ENCODE measurements around the gene MRPL58.

Gene MRPL58

GRCh38 chr17:75048249-75048878 is 35.9 kb downstream of the MRPL58 start:
- Histone ChIP-seq H3K4me1 (ENCODE audit: control insufficient read depth, insufficient read depth, low read length) (peaks cover 12% of the 10 kb centered on the region), H3K36me3 (ENCODE audit: control insufficient read depth in 2 of 2, insufficient read depth in 2 of 2, low read length in 2 of 2) (peaks cover 9 to 14% of the 10 kb centered on the region in 2 donors), H3K9ac (ENCODE audit: low read length in 2 of 2) (peak overlapping the region; percentile 68 to 78), H3K4me3 (ENCODE audit: low read length in 2 of 2) (peak overlapping the region; percentile 80 to 85), H3K9me3 (ENCODE audit: control insufficient read depth in 2 of 2, low read length in 2 of 2) (no peaks in the 10 kb centered on the region), H3K27me3 (ENCODE audit: control insufficient read depth in 1 of 2, insufficient read depth in 2 of 2, low read length in 2 of 2) (no peaks in the 10 kb centered on the region), H3K27ac (ENCODE audit: low read length) (peak overlapping the region; percentile 67)

DNA sequence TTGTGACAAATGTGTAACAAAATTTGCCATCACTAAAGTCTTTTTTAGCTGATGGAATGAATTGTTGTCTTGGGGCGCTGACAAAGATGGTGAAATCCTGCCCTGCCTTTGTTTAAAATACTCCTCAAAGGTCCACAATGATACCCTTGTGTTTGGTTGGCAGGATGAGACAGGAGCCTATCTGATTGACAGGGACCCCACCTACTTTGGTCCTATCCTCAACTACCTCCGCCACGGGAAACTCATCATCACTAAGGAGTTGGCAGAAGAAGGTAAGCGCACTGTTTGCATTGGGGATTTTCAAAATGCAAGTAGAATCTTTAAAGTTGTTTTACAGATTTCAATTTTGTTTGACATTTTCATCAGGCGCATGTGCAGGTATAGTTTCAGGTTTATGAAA is 36.6 kb downstream of the MRPL58 start:
- no peaks in the 10 kb centered on the region for H3K9me3 ChIP-seq (ENCODE audit: control insufficient read depth in 2 of 2, low read length in 2 of 2)
- peaks cover 14 to 18% of the 10 kb centered on the region in 2 donors for H3K36me3 ChIP-seq (ENCODE audit: control insufficient read depth in 2 of 2, insufficient read depth in 2 of 2, low read length in 2 of 2)
- H3K4me3 ChIP-seq (ENCODE audit: low read length in 2 of 2), result no peak overlapping the region
- no peak overlapping the region for H3K27ac ChIP-seq (ENCODE audit: low read length)
- no peaks in the 10 kb centered on the region for H3K27me3 ChIP-seq (ENCODE audit: control insufficient read depth in 1 of 2, insufficient read depth in 2 of 2, low read length in 2 of 2)
- H3K9ac ChIP-seq (ENCODE audit: low read length in 2 of 2), result no peak overlapping the region
- peaks cover 12% of the 10 kb centered on the region for H3K4me1 ChIP-seq (ENCODE audit: control insufficient read depth, insufficient read depth, low read length)

GRCh38 chr17:75049706-75050105 is 37.2 kb downstream of the MRPL58 start:
- H3K4me1 ChIP-seq (ENCODE audit: control insufficient read depth, insufficient read depth, low read length), result peaks cover 12% of the 10 kb centered on the region
- no peaks in the 10 kb centered on the region for H3K27me3 ChIP-seq (ENCODE audit: control insufficient read depth in 1 of 2, insufficient read depth in 2 of 2, low read length in 2 of 2)
- peaks cover 17 to 21% of the 10 kb centered on the region in 2 donors for H3K36me3 ChIP-seq (ENCODE audit: control insufficient read depth in 2 of 2, insufficient read depth in 2 of 2, low read length in 2 of 2)
- H3K9ac ChIP-seq (ENCODE audit: low read length in 2 of 2), result no peak overlapping the region
- no peaks in the 10 kb centered on the region for H3K9me3 ChIP-seq (ENCODE audit: control insufficient read depth in 2 of 2, low read length in 2 of 2)
- H3K4me3 ChIP-seq (ENCODE audit: low read length in 2 of 2), result no peak overlapping the region
- no peak overlapping the region for H3K27ac ChIP-seq (ENCODE audit: low read length)

GRCh38 chr17:75051941-75052340 is 39.5 kb downstream of the MRPL58 start:
- Histone ChIP-seq H3K27me3 (ENCODE audit: control insufficient read depth in 1 of 2, insufficient read depth in 2 of 2, low read length in 2 of 2) (no peaks in the 10 kb centered on the region), H3K9ac (ENCODE audit: low read length in 2 of 2) (no peak overlapping the region), H3K27ac (ENCODE audit: low read length) (no peak overlapping the region), H3K4me1 (ENCODE audit: control insufficient read depth, insufficient read depth, low read length) (peaks cover 8% of the 10 kb centered on the region), H3K36me3 (ENCODE audit: control insufficient read depth in 2 of 2, insufficient read depth in 2 of 2, low read length in 2 of 2) (peaks cover 19 to 21% of the 10 kb centered on the region in 2 donors), H3K9me3 (ENCODE audit: control insufficient read depth in 2 of 2, low read length in 2 of 2) (no peaks in the 10 kb centered on the region), H3K4me3 (ENCODE audit: low read length in 2 of 2) (no peak overlapping the region)

- peak overlapping the region; percentile 3 to 13 for H3K9ac ChIP-seq (ENCODE audit: low read length in 2 of 2)
- H3K9me3 ChIP-seq (ENCODE audit: control insufficient read depth in 2 of 2, low read length in 2 of 2), result no peaks in the 10 kb centered on the region
- no peaks in the 10 kb centered on the region for H3K27me3 ChIP-seq (ENCODE audit: control insufficient read depth in 1 of 2, insufficient read depth in 2 of 2, low read length in 2 of 2)
- peak overlapping the region; percentile 24 for H3K27ac ChIP-seq (ENCODE audit: low read length)
- H3K36me3 ChIP-seq (ENCODE audit: control insufficient read depth in 2 of 2, insufficient read depth in 2 of 2, low read length in 2 of 2), result peaks cover 35 to 42% of the 10 kb centered on the region in 2 donors
- H3K4me1 ChIP-seq (ENCODE audit: control insufficient read depth, insufficient read depth, low read length), result peaks cover 8% of the 10 kb centered on the region
- H3K4me3 ChIP-seq (ENCODE audit: low read length in 2 of 2), result no peak overlapping the region
Measured at GRCh38 chr17:75059369-75060345, 47.2 kb downstream of the MRPL58 start.

- Histone ChIP-seq H3K36me3 (ENCODE audit: control insufficient read depth in 2 of 2, insufficient read depth in 2 of 2, low read length in 2 of 2) (peaks cover 37 to 43% of the 10 kb centered on the region in 2 donors), H3K4me3 (ENCODE audit: low read length in 2 of 2) (no peak overlapping the region), H3K9ac (ENCODE audit: low read length in 2 of 2) (no peak overlapping the region), H3K27ac (ENCODE audit: low read length) (peak overlapping the region; percentile 18), H3K27me3 (ENCODE audit: control insufficient read depth in 1 of 2, insufficient read depth in 2 of 2, low read length in 2 of 2) (no peaks in the 10 kb centered on the region), H3K4me1 (ENCODE audit: control insufficient read depth, insufficient read depth, low read length) (peaks cover 8% of the 10 kb centered on the region), H3K9me3 (ENCODE audit: control insufficient read depth in 2 of 2, low read length in 2 of 2) (no peaks in the 10 kb centered on the region)
Measured at GRCh38 chr17:75060434-75061054, 48.1 kb downstream of the MRPL58 start.

- H3K4me1 ChIP-seq (ENCODE audit: control insufficient read depth, insufficient read depth, low read length), result peaks cover 8% of the 10 kb centered on the region
- no peak overlapping the region for H3K27ac ChIP-seq (ENCODE audit: low read length)
- no peak overlapping the region for H3K4me3 ChIP-seq (ENCODE audit: low read length in 2 of 2)
- H3K27me3 ChIP-seq (ENCODE audit: control insufficient read depth in 1 of 2, insufficient read depth in 2 of 2, low read length in 2 of 2), result no peaks in the 10 kb centered on the region
- H3K9ac ChIP-seq (ENCODE audit: low read length in 2 of 2), result no peak overlapping the region
- H3K36me3 ChIP-seq (ENCODE audit: control insufficient read depth in 2 of 2, insufficient read depth in 2 of 2, low read length in 2 of 2), result peaks cover 37 to 43% of the 10 kb centered on the region in 2 donors
- no peaks in the 10 kb centered on the region for H3K9me3 ChIP-seq (ENCODE audit: control insufficient read depth in 2 of 2, low read length in 2 of 2)
Measured at GRCh38 chr17:75061055-75061438, 48.6 kb downstream of the MRPL58 start.

GRCh38 chr17:75061618-75062017 is 49.1 kb downstream of the MRPL58 start:
- Histone ChIP-seq H3K36me3 (ENCODE audit: control insufficient read depth in 2 of 2, insufficient read depth in 2 of 2, low read length in 2 of 2) (peaks cover 37 to 43% of the 10 kb centered on the region in 2 donors), H3K9ac (ENCODE audit: low read length in 2 of 2) (no peak overlapping the region), H3K4me1 (ENCODE audit: control insufficient read depth, insufficient read depth, low read length) (peaks cover 8% of the 10 kb centered on the region), H3K4me3 (ENCODE audit: low read length in 2 of 2) (no peak overlapping the region), H3K9me3 (ENCODE audit: control insufficient read depth in 2 of 2, low read length in 2 of 2) (no peaks in the 10 kb centered on the region), H3K27me3 (ENCODE audit: control insufficient read depth in 1 of 2, insufficient read depth in 2 of 2, low read length in 2 of 2) (no peaks in the 10 kb centered on the region), H3K27ac (ENCODE audit: low read length) (no peak overlapping the region)

GRCh38 chr17:75063201-75063600 is 50.7 kb downstream of the MRPL58 start:
- no peak overlapping the region for H3K27ac ChIP-seq (ENCODE audit: low read length)
- no peaks in the 10 kb centered on the region for H3K9me3 ChIP-seq (ENCODE audit: control insufficient read depth in 2 of 2, low read length in 2 of 2)
- H3K9ac ChIP-seq (ENCODE audit: low read length in 2 of 2), result no peak overlapping the region
- peaks cover 37 to 43% of the 10 kb centered on the region in 2 donors for H3K36me3 ChIP-seq (ENCODE audit: control insufficient read depth in 2 of 2, insufficient read depth in 2 of 2, low read length in 2 of 2)
- H3K4me1 ChIP-seq (ENCODE audit: control insufficient read depth, insufficient read depth, low read length), result peaks cover 8% of the 10 kb centered on the region
- no peak overlapping the region for H3K4me3 ChIP-seq (ENCODE audit: low read length in 2 of 2)
- H3K27me3 ChIP-seq (ENCODE audit: control insufficient read depth in 1 of 2, insufficient read depth in 2 of 2, low read length in 2 of 2), result no peaks in the 10 kb centered on the region

DNA sequence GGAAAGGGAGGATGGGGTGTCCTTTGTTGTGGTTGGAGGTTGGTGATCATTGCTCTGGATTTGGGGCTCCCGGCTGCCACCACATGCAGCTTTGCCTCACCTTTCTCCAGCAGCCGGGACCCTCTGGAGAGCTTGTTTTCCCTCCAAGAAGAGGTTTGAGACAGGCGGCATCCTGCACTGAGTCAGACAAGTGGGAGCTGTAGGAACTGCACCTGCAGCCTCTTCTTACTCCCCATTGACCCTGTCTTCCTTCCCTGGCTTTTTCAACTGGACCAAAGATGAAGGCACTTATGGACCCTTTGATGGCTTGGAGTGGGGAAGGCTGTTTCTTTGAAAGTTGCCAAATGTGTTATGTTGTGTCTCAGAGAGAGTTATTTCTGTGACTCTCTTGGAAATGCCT is 51.2 kb downstream of the MRPL58 start:
- H3K9me3 ChIP-seq (ENCODE audit: control insufficient read depth in 2 of 2, low read length in 2 of 2), result no peaks in the 10 kb centered on the region
- no peaks in the 10 kb centered on the region for H3K27me3 ChIP-seq (ENCODE audit: control insufficient read depth in 1 of 2, insufficient read depth in 2 of 2, low read length in 2 of 2)
- H3K4me3 ChIP-seq (ENCODE audit: low read length in 2 of 2), result no peak overlapping the region
- H3K9ac ChIP-seq (ENCODE audit: low read length in 2 of 2), result no peak overlapping the region
- peaks cover 8% of the 10 kb centered on the region for H3K4me1 ChIP-seq (ENCODE audit: control insufficient read depth, insufficient read depth, low read length)
- H3K27ac ChIP-seq (ENCODE audit: low read length), result no peak overlapping the region
- peaks cover 37 to 43% of the 10 kb centered on the region in 2 donors for H3K36me3 ChIP-seq (ENCODE audit: control insufficient read depth in 2 of 2, insufficient read depth in 2 of 2, low read length in 2 of 2)
